Liver (tissue), 9 donors: ENCODE measurements around the gene NPY5R. TPM values are rescaled to one million over a fixed set of nuclear protein-coding genes. Genes with fewer than 3 reads are reported as not detected.
A peak's percentile ranks its signal among the peaks of the same experiment; 100 is the strongest.

Experiments used
- DNase-seq: peaks from one replicate; pipeline ENCODE4 v3.0.0-alpha.2; 2017; ENCODE audit warnings: low spot score
- H3K27ac ChIP-seq, 2 donors: one replicate each; pipeline ENCODE4 v1.7.0; 2013; ENCODE audit warnings: inconsistent platforms in 2 of 2, low read length in 2 of 2, control low read depth in 1 of 2, low read depth in 1 of 2, mild to moderate bottlenecking in 1 of 2
- H3K27me3 ChIP-seq, 4 donors: one replicate each; pipeline versions ENCODE4 v1.6.1 to v1.7.0; 2013; ENCODE audit warnings: low read length in 3 of 4, inconsistent platforms in 1 of 4, mild to moderate bottlenecking in 1 of 4, moderate library complexity in 1 of 4; ENCODE audit not compliant: control insufficient read depth in 4 of 4, insufficient read depth in 4 of 4
- H3K36me3 ChIP-seq, 4 donors: one replicate each; pipeline versions ENCODE4 v1.6.1 to v1.7.0; 2013; ENCODE audit warnings: low read length in 3 of 4, mild to moderate bottlenecking in 3 of 4, low read depth in 1 of 4, moderate library complexity in 1 of 4; ENCODE audit not compliant: control insufficient read depth in 4 of 4, insufficient read depth in 3 of 4
- H3K4me1 ChIP-seq, 4 donors: one replicate each; pipeline versions ENCODE4 v1.6.1 to v1.7.0; 2013; ENCODE audit warnings: low read length in 3 of 4, mild to moderate bottlenecking in 3 of 4, moderate library complexity in 1 of 4; ENCODE audit not compliant: control insufficient read depth in 4 of 4, insufficient read depth in 4 of 4
- H3K4me3 ChIP-seq, 3 donors: one replicate each; pipeline versions ENCODE4 v1.6.1 to v1.7.0; 2013; ENCODE audit warnings: low read length in 3 of 3, control low read depth in 1 of 3, low read depth in 1 of 3, mild to moderate bottlenecking in 1 of 3
- H3K9ac ChIP-seq, 2 donors: one replicate each; pipeline ENCODE4 v1.7.0; 2013; ENCODE audit warnings: low read length in 2 of 2, mild to moderate bottlenecking in 2 of 2, moderate library complexity in 2 of 2, control low read depth in 1 of 2, low read depth in 1 of 2
- H3K9me3 ChIP-seq, 4 donors: one replicate each; pipeline versions ENCODE4 v1.6.1 to v1.7.0; 2013; ENCODE audit warnings: low read length in 3 of 4; ENCODE audit not compliant: control insufficient read depth in 4 of 4
- ATF3 ChIP-seq: IDR thresholded peaks from 2 replicates; pipeline ENCODE4 v1.6.1; 2016; ENCODE audit warnings: antibody characterized with exemption
- EGR1 ChIP-seq, 2 donors: IDR thresholded peaks; 2 replicates each; pipeline ENCODE4 v1.6.1; 2016 to 2018; ENCODE audit warnings: antibody characterized with exemption in 2 of 2, low read depth in 2 of 2
- FOXA1 ChIP-seq: IDR thresholded peaks from 2 replicates; pipeline ENCODE4 v1.6.1; 2016; ENCODE audit warnings: antibody characterized with exemption
- FOXA2 ChIP-seq: IDR thresholded peaks from 2 replicates; pipeline ENCODE4 v1.6.1; 2016; ENCODE audit warnings: antibody characterized with exemption
- HNF4G ChIP-seq: IDR thresholded peaks from 2 replicates; pipeline ENCODE4 v1.6.1; 2016; ENCODE audit warnings: antibody characterized with exemption
- MAX ChIP-seq: IDR thresholded peaks from 2 replicates; pipeline ENCODE4 v1.6.1; 2016; ENCODE audit warnings: antibody characterized with exemption
- NR2F2 ChIP-seq: IDR thresholded peaks from 2 replicates; pipeline ENCODE4 v1.6.1; 2016; ENCODE audit warnings: antibody characterized with exemption
- RAD21 ChIP-seq, 2 donors: IDR thresholded peaks; 2 replicates each; pipeline ENCODE4 v1.6.1; 2016; ENCODE audit warnings: antibody characterized with exemption in 2 of 2, mild to moderate bottlenecking in 2 of 2
- REST ChIP-seq: IDR thresholded peaks from 2 replicates; pipeline ENCODE4 v1.6.1; 2016; ENCODE audit warnings: antibody characterized with exemption, mild to moderate bottlenecking
- RXRA ChIP-seq, 2 donors: IDR thresholded peaks; 2 replicates each; pipeline ENCODE4 v1.6.1; 2017 to 2018; ENCODE audit warnings: antibody characterized with exemption in 2 of 2, mild to moderate bottlenecking in 1 of 2
- SP1 ChIP-seq: IDR thresholded peaks from 2 replicates; pipeline ENCODE4 v1.6.1; 2018; ENCODE audit warnings: antibody characterized with exemption, mild to moderate bottlenecking
- WGBS: extraction: QIAGEN DNeasy Blood & Tissue Kit; methylation state at CpG from one replicate; pipeline ENCODE4 v1.1.7; 2013; 5-methylcytosine and 5-hydroxymethylcytosine counted together
- polyA plus RNA-seq, 2 donors: library from polyadenylated mRNA; stranded (reverse) in 1 of 2; unstranded in 1 of 2; fragments of 200-250 nt in 1 of 2; fragments of >200 nt in 1 of 2; fragmentation: Nextera tagmentation in 1 of 2; extraction: Ambion mirVana in 1 of 2; gene quantifications; one replicate each; pipeline versions ENCODE4 v1.2.1 to v1.2.3, GENCODE V29; 2013 to 2015
- total RNA-seq, 2 donors: library from RNA; depleted of rRNA; stranded (reverse); fragments of >200 nt; gene quantifications; one replicate each; pipeline ENCODE4 v1.2.3, GENCODE V29; 2014
- donor health status: healthy.
- donor health status: healthy.
- donor health status: healthy.
- donor health status: healthy.
- donor health status: healthy.

The NPY5R gene
- total and polyA plus RNA-seq, 4 donors = 0.24 to 0.51 (median 0.39) TPM

- Histone ChIP-seq H3K4me1 (no peaks in the 10 kb centered on the region), H3K27ac (no peak overlapping the region), H3K4me3 (no peak overlapping the region), H3K36me3 (no peaks in the 10 kb centered on the region), H3K27me3 (peaks cover 0 to 3% (median 0%) of the 10 kb centered on the region in 4 donors), H3K9ac (no peak overlapping the region), H3K9me3 (no peaks in the 10 kb centered on the region)
- TF ChIP-seq ATF3 (no peak), NR2F2 (no peak), FOXA1 (no peak), HNF4G (no peak), SP1 (no peak), RXRA (IDR thresholded peaks at IDR 0.05) (no peak)
- 63% methylated on average over 4 of the region's 4 CpGs for WGBS
- no peak for DNase-seq
Measured at GRCh38 chr4:163385466-163385865, 41.8 kb downstream of the NPY5R start.

- H3K4me1 ChIP-seq = no peaks in the 10 kb centered on the region
- H3K27ac ChIP-seq = peak overlapping the region in 1 of 2 donors; percentile 36
- H3K4me3 ChIP-seq = no peak overlapping the region
- no peaks in the 10 kb centered on the region for H3K36me3 ChIP-seq
- no peaks in the 10 kb centered on the region for H3K9me3 ChIP-seq
- no peak for TF ChIP-seq SP1
- TF ChIP-seq FOXA2 = no peak
- TF ChIP-seq ATF3 = no peak
- no peak for TF ChIP-seq RAD21 (IDR thresholded peaks at IDR 0.05)
- no peak for TF ChIP-seq MAX
- no peak for TF ChIP-seq REST
- H3K9ac ChIP-seq = no peak overlapping the region
- DNase-seq = no peak
- peaks cover 0 to 3% (median 0%) of the 10 kb centered on the region in 4 donors for H3K27me3 ChIP-seq
- 55% methylated on average over 2 of the region's 2 CpGs for WGBS
Measured at GRCh38 chr4:163391756-163392155, 48.1 kb downstream of the NPY5R start.

DNA sequence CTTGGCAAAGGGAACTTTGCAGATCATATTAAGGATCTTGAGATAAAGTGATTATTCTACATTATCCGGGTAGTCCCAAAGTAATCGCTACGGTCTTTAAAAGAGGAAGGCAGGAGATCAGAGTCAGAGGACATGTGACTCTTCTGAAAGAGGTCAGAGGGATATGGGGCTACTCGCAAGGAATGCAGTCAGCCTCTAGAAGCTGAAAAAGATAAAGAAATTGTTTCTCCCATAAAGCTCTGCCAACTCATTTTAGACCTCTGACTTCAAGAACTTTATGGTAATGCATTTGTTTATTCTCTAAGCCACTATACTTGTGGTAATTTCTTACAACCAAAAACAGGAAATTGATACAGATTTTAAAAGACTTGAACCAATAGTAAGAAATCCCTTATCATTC is 48.6 kb downstream of the NPY5R start:
- no peak for DNase-seq
- no peaks in the 10 kb centered on the region for H3K4me1 ChIP-seq
- TF ChIP-seq RAD21 (IDR thresholded peaks at IDR 0.05) (no peak), EGR1 (IDR thresholded peaks at IDR 0.05; ENCODE audit: low read depth in 2 of 2) (no peak), NR2F2 (peak; percentile 64), ATF3 (no peak), FOXA2 (no peak)
- H3K4me3 ChIP-seq = no peak overlapping the region
- H3K27me3 ChIP-seq = peaks cover 0 to 3% (median 0%) of the 10 kb centered on the region in 4 donors
- no peaks in the 10 kb centered on the region for H3K36me3 ChIP-seq
- no peak overlapping the region for H3K9ac ChIP-seq
- no peak overlapping the region for H3K27ac ChIP-seq
- H3K9me3 ChIP-seq = no peaks in the 10 kb centered on the region
- WGBS = 60% methylated on average over 4 of the region's 4 CpGs
